SU-DHL-6 (cell line): ENCODE data around the gene GNAT2.

Experiments
- CTCF ChIP-seq: fragments of 200-600 bp; sonication (generic); IDR thresholded peaks from one replicate; pipeline ENCODE4 v1.5.1; 2017; ENCODE audit warnings: antibody characterized with exemption, mild to moderate bottlenecking, low read length, moderate library complexity; ENCODE audit not compliant: insufficient read depth, poor library complexity, severe bottlenecking
- EZH2phosphoT487 ChIP-seq: fragments of 200-600 bp; sonication (generic), shearing (Covaris generic); conservative IDR thresholded peaks from 2 replicates; pipeline ENCODE4 v1.6.1; 2018; ENCODE audit warnings: mild to moderate bottlenecking, antibody characterized with exemption, low read length, moderate library complexity, mixed read lengths

GRCh38 chr1:109640285-109640865 is 21.0 kb upstream of the GNAT2 start:
- peak; percentile 90 for TF ChIP-seq CTCF
- no peak for TF ChIP-seq EZH2phosphoT487
